Measurements from ENCODE around the gene EOMES. TPM values are rescaled to one million over a fixed set of nuclear protein-coding genes. Genes with fewer than 3 reads are reported as not detected.

EOMES gene
- total and polyA plus RNA-seq, 2 donors (not counting 1 experiment from before 2014, with no cell fraction given), result under 0.01 to 0.01 TPM

DNA sequence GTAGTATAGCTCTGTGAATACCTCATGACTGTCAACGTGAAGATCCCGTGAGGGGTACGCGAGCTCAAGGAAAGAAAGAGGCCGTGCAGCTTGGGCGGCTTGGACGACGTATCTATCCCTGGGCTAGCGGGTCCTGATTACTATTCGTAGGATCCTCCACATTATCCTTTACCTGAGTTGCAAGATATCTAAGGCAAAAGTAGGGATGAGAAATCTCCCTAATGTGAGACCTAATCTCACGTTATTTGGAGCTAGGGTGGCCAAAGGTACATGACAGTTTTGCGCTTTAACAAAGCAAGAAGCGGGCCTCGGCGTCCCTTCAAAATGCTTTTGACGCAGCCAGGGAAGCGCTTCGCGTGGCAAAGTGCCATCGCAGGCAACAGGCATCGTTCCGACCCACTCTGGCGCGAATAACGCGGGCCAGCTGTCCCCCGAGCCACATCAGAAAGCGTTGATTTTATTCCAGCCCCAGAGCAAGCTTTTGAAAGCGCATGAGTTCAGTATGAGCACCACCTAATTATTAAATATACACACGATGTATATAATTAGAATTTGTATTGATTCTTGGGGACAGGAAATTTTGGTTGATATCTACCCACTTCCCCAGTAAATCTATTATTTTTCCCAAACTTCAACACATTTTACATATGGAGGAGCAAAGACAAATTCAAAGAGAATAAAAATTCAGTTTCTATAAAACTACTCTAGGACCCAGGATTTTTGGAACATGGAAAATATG lies 2.5 kb upstream of the EOMES start:
- H3K36me3 ChIP-seq (ENCODE audit: control insufficient read depth, insufficient read depth, low read length), result no peaks in the 10 kb centered on the region
- no peaks in the 10 kb centered on the region for H4K20me1 ChIP-seq (ENCODE audit: control insufficient read depth, extremely low read depth, insufficient read depth, low read length)
- peaks cover 2% of the 10 kb centered on the region for H3K4me1 ChIP-seq (ENCODE audit: control insufficient read depth, extremely low read depth, insufficient read depth, low read length)
- H3K27ac ChIP-seq (ENCODE audit: insufficient read depth, low read length), result no peak overlapping the region
- no peak overlapping the region for H3K4me3 ChIP-seq (replicated peaks in 1 of 4; ENCODE audit: control extremely low read depth in 1 of 4, insufficient read depth in 1 of 4, low read depth in 3 of 4, low read length in 4 of 4)
- no peaks in the 10 kb centered on the region for H3K9me3 ChIP-seq (ENCODE audit: control insufficient read depth, insufficient read depth, low read depth, low read length)
- H3K27me3 ChIP-seq (ENCODE audit: control insufficient read depth, insufficient read depth, low read length), result peaks cover 82% of the 10 kb centered on the region
- no peaks in the 10 kb centered on the region for H3K79me2 ChIP-seq (ENCODE audit: control insufficient read depth, insufficient read depth, low read length)
- DNase-seq (ENCODE audit: low read depth in 2 of 2), result no peak
- H3K9ac ChIP-seq (ENCODE audit: insufficient read depth, low read length), result no peak overlapping the region
- H3K4me2 ChIP-seq (ENCODE audit: extremely low read depth, insufficient read depth, low read length), result no peak overlapping the region
- TF ChIP-seq CTCF (conservative IDR thresholded peaks at IDR 0.05 in 1 of 2, IDR thresholded peaks at IDR 0.05 in 1 of 2; ENCODE audit: low read depth in 1 of 2, low read length in 2 of 2), result no peak
- TF ChIP-seq EZH2 (IDR thresholded peaks at IDR 0.05; ENCODE audit: low read length, missing control alignments), result no peak
- no peak overlapping the region for H2AFZ ChIP-seq (ENCODE audit: low read length)

DNA sequence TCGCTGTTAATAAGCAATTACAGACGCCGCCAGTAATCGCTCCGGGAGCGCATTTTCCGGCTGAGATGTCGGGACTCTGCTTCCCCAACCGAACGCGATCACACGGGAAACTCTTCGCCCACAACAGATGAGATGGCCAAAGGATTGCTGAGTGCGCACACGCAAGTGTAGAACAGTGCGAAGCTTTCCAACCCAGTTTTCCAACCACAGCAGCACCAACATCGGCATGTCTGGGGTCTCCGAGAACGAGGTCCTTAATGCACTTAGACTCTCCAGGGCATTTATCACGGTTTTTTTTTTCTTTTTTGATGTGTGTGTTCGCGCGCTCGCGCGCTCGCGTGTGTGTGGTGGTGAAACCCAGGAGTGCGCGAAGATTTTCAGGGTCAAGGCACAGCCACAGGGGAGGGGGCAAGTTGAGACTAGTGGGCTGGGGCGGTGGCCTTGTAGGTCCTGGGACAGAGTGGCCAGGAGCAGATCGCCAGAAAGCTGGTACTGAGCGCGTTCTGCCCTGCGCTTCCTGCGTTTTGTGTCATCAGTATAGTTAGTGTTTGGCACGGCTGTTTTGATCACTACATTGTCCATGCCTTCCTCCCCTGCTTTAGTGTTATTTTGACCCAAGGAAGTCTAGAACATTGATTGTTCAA lies 1.8 kb upstream of the EOMES start:
- no peaks in the 10 kb centered on the region for H4K20me1 ChIP-seq (ENCODE audit: control insufficient read depth, extremely low read depth, insufficient read depth, low read length)
- TF ChIP-seq EZH2 (IDR thresholded peaks at IDR 0.05; ENCODE audit: low read length, missing control alignments) (peak; percentile 28), CTCF (conservative IDR thresholded peaks at IDR 0.05 in 1 of 2, IDR thresholded peaks at IDR 0.05 in 1 of 2; ENCODE audit: low read depth in 1 of 2, low read length in 2 of 2) (no peak)
- H3K4me2 ChIP-seq (ENCODE audit: extremely low read depth, insufficient read depth, low read length), result peak overlapping the region; percentile 76
- no peaks in the 10 kb centered on the region for H3K79me2 ChIP-seq (ENCODE audit: control insufficient read depth, insufficient read depth, low read length)
- H3K4me1 ChIP-seq (ENCODE audit: control insufficient read depth, extremely low read depth, insufficient read depth, low read length), result peaks cover 2% of the 10 kb centered on the region
- H3K27me3 ChIP-seq (ENCODE audit: control insufficient read depth, insufficient read depth, low read length), result peaks cover 77% of the 10 kb centered on the region
- no peak overlapping the region for H3K27ac ChIP-seq (ENCODE audit: insufficient read depth, low read length)
- no peaks in the 10 kb centered on the region for H3K9me3 ChIP-seq (ENCODE audit: control insufficient read depth, insufficient read depth, low read depth, low read length)
- H3K36me3 ChIP-seq (ENCODE audit: control insufficient read depth, insufficient read depth, low read length), result no peaks in the 10 kb centered on the region
- DNase-seq (ENCODE audit: low read depth in 2 of 2), result no peak
- H2AFZ ChIP-seq (ENCODE audit: low read length), result no peak overlapping the region
- peak overlapping the region in 2 of 4 experiments; percentile 25 to 33 for H3K4me3 ChIP-seq (replicated peaks in 1 of 4; ENCODE audit: control extremely low read depth in 1 of 4, insufficient read depth in 1 of 4, low read depth in 3 of 4, low read length in 4 of 4)
- no peak overlapping the region for H3K9ac ChIP-seq (ENCODE audit: insufficient read depth, low read length)

DNA sequence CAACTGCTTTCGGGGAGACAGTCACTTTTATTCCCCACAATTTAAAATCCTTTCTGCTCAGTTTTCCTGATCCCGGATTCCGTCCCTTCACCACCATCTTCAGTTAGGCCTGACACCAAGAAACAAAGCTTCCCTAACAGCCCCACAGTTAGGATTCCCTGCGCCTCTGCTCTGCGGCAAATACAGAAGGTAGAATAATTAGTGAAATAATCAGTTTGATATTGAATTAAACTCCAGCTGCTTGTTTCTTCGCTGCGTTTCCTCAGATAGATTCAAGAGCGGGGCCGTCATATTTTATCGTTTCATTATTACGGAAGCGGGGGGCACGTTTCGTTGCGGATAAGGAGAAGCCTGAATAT lies 1.3 kb upstream of the EOMES start:
- H3K4me1 ChIP-seq (ENCODE audit: control insufficient read depth, extremely low read depth, insufficient read depth, low read length), result peaks cover 2% of the 10 kb centered on the region

More for the DNA sequence above, 1.3 kb upstream of the EOMES start:
- no peaks in the 10 kb centered on the region for H3K79me2 ChIP-seq (ENCODE audit: control insufficient read depth, insufficient read depth, low read length)
- H4K20me1 ChIP-seq (ENCODE audit: control insufficient read depth, extremely low read depth, insufficient read depth, low read length), result no peaks in the 10 kb centered on the region
- peak; percentile 34 for TF ChIP-seq EZH2 (IDR thresholded peaks at IDR 0.05; ENCODE audit: low read length, missing control alignments)
- TF ChIP-seq CTCF (conservative IDR thresholded peaks at IDR 0.05 in 1 of 2, IDR thresholded peaks at IDR 0.05 in 1 of 2; ENCODE audit: low read depth in 1 of 2, low read length in 2 of 2), result no peak
- no peaks in the 10 kb centered on the region for H3K36me3 ChIP-seq (ENCODE audit: control insufficient read depth, insufficient read depth, low read length)
- H3K4me3 ChIP-seq (replicated peaks in 1 of 4; ENCODE audit: control extremely low read depth in 1 of 4, insufficient read depth in 1 of 4, low read depth in 3 of 4, low read length in 4 of 4), result peak overlapping the region in 2 of 4 experiments; percentile 25 to 33
- H3K4me2 ChIP-seq (ENCODE audit: extremely low read depth, insufficient read depth, low read length), result peak overlapping the region; percentile 76
- H3K9me3 ChIP-seq (ENCODE audit: control insufficient read depth, insufficient read depth, low read depth, low read length), result no peaks in the 10 kb centered on the region
- no peak for DNase-seq (ENCODE audit: low read depth in 2 of 2)
- peaks cover 74% of the 10 kb centered on the region for H3K27me3 ChIP-seq (ENCODE audit: control insufficient read depth, insufficient read depth, low read length)
- H3K9ac ChIP-seq (ENCODE audit: insufficient read depth, low read length), result no peak overlapping the region
- H2AFZ ChIP-seq (ENCODE audit: low read length), result no peak overlapping the region
- H3K27ac ChIP-seq (ENCODE audit: insufficient read depth, low read length), result no peak overlapping the region

Measured in fibroblast of lung (primary cell).